HS-5 (cell line): ENCODE data around the gene ADAM12.

Experiments used
- DNase-seq: peaks from one replicate; pipeline ENCODE4 v3.0.0-alpha.2; 2012; ENCODE audit warnings: low read depth

The ADAM12 gene

DNA sequence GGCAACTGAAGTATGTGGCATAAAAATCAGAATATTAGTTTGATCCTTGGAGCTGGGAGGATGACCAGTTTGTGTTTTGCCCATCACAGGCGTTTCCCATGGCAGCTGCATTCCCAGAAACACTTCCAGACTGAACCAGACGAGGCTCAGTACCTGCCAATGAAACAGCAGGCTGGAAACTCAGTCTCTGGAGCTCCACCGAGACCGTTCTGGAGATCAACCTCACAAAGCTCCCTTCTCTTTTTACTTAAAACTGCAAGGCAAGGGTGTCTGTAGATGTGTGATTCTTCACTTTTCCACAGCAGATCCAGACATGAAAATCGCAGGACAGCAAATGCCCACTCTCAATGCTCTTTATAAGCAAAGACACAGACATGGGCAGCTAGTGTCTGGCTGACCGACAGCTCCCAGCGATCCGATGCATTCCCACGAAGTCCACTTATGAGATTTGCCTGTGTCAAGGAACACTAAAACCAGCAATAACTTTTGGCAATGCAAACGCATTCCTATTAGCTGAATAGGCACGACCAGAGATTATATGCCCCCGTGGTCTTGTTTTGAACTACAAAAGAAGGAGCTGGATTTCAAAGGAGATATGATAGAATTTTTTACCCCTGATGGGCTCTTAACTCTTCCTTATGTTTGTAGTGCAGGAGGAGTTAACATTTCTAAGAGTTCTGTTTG is 72.6 kb downstream of the ADAM12 start:
- DNase-seq: no peak

DNA sequence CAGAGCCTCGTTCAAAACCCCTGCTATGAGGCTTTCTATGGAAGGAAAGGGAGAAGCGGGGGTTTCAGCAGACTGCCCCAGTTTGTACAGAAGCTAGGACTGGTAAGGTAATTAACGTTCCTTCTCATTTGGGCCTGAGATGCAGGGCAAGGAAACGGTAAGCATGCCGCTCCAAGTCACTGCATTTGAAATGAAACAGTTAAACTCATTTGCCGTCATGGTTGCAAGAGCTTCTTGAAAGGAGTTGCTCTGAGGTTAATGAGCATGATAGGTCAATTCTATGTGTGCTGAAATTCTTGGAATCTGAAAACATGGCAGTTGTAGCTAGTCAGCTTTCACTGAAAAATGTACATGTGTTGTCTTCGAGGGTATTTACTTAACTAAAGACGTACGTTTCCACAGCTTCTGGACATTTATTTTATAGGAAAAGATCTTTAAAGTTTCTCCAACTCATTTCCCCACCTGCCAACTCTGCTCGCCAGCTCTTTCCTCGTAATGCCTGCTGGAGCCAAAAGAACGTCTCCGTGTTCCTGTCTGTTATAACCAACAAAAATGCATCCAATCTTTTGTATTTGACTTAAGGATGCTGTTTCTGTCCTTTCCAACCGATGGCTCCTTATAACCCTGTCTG is 73.3 kb downstream of the ADAM12 start:
- DNase-seq: no peak

DNA sequence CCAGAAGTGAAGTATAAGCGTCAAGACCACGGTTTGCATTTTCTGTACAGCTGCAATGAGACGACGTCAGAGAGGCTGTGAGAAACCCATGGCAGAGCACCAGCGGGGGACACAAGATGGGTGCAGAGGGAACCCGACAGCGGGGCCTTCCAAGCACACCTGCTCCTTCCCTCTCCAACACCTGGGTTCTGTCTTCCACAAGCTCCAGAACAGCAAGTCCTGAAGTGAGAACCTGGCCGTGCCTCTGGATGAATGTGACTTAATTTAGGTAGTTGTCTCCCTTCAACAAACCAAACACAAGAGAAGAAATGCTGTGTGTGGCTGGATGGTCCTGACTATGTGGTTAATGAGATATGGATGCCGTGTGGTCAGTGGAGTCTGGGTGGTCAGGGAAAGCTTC is 76.1 kb downstream of the ADAM12 start:
- no peak for DNase-seq

DNA sequence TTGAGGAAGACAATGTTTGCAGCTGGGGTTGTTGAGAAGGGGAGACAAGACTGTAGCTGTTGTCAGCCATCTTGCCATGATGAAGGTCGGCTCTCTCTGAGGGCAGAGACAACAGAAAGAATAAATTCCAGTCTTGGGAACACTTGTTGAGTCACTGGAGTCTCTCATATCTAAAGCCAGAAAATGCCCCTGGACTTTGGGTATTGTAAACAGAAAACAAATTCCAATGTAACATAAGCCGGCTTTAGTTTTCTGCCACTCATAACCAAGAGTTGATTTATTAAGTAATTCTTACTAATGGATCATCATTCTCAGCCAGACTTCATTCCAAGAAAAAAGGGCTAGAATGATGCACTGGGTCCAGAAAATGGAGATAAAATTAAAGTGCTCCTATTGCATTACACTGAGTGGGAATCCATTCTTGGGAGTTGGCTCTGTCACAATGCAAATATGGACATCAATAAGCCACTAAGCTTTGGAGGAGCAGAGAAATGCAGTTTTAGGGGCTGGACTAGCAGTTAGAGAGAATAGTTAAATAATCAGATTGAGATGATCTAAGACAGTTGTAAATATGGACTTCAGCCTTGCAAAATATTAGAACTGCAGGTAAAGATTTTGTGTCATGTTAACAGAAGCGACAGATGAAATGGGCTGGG is 78.9 kb downstream of the ADAM12 start:
- DNase-seq: no peak

DNA sequence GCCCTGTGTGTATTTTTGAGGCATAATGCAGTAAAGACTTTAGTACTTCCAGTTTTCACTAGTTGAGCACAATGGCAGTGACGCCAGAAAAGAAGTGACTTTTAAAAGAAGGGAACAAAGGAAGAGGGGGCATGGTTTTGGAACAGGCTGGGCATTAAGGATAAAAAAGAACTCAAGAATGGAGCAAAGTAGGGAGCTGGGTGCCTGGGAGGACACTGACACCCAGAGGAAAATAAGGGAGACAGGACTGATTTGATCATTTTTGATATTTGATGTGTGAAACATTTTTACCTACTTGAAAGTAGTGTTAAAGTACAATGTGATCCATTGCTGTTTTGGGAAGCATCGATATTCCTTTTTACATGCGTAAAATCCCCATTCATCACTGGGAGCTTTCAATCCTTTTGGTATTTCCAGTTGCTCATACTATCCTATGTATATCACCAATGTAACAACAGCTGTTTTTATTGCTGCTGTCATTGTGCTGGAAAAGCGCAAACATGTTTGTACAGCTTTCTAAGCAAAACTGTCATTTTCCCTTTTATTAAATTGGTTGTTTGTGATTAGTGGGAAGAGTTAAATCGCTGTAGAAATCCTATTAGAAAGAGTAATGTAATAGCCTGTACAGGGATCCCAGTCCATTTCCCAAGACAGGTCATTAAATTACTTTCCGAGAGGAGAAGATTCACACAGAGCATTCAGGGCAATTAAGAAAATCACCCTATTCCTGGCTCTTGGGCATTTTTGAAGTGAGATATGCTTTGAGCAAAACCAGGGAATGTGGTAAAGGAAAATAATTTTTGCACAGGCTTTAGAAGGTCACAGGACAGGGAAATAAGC is 85.2 kb downstream of the ADAM12 start:
- no peak for DNase-seq

DNA sequence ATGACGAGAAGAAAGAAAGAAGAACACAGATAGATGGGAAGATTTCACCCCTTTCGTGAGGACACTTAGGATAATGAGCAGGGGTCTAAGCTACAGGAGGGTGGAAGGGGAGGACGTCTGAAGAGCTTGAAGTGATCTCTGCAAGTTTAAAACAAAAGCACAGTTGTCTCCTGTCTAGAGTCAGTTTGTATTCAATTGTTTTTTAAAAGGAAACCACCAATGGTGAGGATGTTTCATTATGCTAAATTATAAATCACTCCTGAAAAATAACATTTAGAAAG is 85.9 kb downstream of the ADAM12 start:
- no peak for DNase-seq

DNA sequence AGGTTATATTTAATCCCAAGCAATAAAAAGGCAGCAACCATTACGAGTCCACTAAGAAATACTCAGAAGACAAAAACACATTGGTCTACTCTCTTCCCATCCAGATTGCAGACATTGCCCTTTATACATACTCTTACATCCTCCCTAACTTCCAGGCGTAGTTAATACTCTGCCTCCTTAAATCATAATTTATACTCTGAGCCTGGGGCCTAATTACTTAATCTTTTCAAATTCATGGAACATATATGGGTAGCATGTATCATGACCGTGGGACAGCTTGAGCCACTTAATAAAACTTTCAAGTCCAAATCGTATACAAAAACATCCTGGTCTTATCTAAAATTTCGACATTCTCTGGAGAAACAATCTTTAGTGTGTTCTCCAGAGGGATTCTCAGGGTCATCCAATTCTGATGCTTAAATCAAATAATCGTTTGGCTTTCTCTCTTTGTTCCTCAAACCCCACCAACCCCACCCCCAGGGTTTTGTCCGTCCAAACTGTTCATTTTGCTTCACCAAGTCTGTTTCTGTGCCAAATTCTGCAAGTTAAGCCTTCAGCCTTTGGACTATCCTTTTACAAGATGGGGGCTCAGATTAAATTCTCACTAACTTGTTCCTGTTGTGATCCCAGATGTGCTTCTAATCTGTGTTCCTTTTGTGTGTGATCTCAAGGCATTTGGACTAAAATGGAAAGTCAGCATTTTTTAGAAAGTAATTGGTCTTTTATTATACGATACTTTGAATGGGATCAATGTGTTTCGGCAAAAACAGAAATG is 86.4 kb downstream of the ADAM12 start:
- DNase-seq: no peak

DNA sequence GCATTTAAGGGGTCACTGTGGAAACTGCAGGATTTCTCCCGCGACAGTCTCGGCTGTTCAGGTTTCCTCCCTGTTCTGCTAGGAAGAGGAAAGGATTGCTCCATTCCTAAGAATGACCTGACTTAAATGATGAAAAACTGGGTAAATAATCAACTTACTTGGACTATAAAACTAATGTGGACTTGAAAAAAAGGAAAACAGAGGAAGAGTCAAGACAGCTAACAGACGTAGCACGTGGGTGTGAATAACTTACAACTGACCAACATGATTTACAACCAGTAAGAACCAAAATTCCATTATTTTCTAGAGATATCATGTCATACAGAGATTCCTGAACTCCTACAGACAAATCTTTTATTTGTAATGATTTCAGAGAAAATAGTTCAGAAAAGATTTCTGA is 93.8 kb downstream of the ADAM12 start:
- no peak for DNase-seq

DNA sequence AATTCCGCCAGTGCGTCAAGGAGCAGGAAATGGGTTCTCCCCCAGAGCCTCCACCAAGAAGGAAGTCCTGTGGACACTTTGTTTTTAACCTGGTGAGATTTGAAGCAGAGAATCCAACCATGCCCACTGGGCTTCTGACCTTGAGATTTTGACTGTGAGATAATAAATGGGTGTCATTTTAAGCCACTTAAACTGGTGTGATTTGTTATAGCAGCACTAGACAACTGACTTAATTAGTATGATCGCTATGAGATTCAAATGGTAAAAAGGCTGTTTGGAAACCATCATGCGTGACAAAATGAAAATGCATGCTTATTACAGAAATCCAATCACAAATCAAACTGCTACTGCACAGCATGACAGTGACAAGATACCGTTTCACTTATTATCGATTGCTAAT is 98.0 kb downstream of the ADAM12 start:
- no peak for DNase-seq

DNA sequence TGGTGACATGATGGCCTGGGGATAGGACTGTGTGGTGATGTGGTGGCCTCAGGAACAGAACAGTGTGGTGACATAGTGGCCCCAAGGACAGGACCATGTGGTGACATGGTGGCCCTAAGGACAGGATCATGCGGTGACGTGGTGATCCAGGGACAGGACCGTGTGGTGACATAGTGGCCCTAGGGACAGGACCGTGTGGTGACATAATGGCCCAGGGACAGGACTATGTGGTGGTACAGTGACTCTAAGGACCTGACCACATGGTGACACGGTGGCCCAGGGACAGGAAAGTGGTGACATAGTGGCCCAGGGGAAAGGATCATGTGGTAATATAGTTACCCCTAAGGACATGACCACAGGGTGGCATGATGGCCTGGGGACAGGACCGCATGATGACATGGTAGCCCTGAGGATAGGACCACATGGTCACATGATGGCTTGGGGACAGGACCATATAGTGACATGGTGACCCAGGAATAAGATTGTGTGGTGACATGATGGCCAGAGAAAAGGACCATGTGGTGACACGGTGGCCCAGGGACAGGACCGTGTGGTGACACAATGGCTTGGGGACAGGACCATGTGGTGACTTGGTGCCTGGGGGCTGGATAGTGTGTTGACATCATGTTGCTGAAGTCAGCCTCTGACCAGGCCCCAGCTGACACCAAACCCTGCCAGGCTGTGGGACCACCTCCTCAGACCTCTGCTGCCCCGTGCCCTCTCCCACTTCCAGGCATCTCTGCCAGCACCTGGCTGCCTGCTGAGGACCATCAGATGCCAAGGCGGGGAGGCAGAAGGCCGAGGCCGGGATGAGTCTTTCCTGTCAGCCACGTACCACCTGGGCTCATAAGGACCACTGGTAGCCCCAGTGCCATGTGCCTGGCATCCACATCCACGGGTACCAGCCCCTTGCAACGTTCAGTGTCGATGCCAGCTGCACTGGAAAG is 99.5 kb downstream of the ADAM12 start:
- DNase-seq: no peak

DNA sequence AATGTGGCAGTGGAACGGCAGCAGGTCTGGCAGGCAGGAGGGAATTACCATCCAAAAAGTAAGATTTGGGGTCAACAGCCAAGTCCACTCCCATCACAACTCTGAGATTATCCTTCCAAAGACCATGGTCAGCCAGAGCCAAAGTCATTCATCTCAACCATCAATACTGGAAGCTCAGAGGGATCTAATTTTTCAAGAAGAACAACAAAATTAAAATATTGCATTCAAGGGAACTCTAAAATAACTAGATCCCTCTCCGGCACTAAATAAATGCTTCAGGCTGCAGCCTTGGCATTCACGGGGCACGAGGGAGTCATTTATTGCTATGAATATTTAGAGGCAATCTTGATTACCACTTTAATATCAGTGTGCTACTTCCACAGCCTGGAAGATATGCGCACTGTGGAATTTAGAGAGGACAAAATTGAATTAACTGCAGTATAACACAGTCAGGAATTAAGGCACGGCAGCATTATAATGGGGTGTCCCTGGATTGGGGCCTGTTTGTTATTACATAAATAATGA is 102.0 kb downstream of the ADAM12 start:
- no peak for DNase-seq

DNA sequence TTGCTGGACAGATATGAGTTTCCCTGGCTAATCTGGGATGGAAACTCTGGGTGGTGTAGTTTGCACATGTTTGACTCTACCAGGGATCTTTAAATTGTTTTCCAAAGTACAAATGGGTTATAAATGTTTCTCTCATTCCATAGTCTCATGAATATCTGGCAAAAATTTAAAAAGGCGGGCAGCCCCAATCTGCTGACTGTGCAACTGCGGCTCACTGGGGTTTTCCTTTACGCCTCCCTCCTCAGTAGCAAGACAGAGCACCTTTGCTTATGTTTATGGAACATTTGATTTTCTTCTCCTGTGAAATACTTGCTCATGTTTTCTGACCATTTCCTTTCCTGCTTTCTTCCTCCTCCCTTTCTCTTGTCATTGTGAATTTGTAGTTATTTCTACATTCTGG is 105.0 kb downstream of the ADAM12 start:
- DNase-seq: no peak

DNA sequence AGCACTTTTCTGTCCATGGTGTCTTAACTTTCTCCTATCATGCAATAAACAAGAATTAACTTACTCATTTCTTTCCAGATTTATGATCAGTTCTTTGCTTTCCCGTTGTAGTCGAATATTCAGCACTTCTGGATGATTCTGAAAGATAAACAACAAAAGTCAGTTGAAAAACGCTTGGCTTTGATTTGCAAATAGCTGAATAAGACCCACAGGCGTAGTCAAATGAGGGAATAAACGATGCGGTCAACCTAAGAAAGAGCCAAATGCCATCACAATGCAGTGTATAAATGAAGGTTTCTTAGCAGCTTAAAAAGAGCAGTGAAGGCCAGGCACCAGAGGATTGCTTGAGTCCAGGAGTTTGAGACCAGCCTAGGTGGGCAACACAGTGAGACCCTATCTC is 109.4 kb downstream of the ADAM12 start:
- DNase-seq: no peak

DNA sequence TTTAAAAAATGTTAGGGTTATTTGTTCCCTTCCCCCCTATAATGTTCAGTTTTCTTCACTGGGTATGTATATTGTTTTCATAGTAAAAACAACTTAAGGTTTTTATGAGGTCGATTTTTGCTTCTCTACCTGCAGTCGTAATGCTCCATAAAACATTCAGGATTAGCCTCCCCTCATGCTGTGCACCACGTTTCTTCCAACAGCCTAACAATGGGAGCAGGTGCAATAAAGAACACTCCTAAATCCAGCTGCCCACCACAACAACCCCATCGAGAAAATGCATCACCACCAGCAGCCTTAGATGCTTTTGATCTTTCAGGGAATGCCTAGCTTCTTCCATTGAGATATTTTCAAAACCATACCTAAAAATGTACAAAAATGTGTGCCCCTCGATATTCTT is 111.1 kb downstream of the ADAM12 start:
- no peak for DNase-seq

DNA sequence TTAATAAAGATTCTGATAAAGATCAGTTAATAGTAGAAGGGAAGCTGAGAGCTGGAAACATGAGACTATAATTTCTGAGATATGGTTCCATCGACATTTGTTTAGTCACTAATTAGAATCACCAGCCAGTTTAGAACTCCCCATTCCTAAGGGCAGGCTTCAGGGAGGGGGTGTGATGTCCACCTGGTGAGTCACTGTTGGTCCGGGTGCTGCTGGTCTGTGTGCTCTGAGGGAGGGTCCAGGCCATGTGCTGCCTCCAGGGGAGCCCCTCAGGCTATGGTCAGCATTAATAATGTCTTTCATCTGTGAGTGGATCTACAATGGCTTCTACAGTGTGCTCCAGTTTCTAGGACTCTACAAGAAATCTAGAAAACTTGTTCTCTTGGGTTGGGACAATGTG is 115.8 kb downstream of the ADAM12 start:
- DNase-seq: no peak

DNA sequence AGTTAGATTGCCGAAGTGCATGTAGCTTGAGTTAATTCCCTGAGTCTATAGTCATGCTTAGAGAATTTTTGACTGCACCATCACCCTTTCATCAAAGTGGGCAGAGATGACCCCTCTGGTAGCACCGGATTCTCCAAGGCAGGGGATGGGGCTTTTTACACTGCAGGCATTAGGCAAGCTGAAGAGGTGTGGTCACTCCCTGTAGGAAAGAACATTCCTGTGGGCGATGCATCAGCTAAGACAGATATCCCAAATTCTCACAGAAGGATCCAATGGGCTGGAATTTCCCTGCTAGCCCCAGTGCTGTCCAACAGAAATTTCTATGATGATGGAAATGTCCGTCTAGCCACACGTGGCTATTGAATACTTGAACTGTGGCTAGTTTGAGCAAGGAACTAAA is 118.2 kb downstream of the ADAM12 start:
- peak; percentile 57 for DNase-seq

DNA sequence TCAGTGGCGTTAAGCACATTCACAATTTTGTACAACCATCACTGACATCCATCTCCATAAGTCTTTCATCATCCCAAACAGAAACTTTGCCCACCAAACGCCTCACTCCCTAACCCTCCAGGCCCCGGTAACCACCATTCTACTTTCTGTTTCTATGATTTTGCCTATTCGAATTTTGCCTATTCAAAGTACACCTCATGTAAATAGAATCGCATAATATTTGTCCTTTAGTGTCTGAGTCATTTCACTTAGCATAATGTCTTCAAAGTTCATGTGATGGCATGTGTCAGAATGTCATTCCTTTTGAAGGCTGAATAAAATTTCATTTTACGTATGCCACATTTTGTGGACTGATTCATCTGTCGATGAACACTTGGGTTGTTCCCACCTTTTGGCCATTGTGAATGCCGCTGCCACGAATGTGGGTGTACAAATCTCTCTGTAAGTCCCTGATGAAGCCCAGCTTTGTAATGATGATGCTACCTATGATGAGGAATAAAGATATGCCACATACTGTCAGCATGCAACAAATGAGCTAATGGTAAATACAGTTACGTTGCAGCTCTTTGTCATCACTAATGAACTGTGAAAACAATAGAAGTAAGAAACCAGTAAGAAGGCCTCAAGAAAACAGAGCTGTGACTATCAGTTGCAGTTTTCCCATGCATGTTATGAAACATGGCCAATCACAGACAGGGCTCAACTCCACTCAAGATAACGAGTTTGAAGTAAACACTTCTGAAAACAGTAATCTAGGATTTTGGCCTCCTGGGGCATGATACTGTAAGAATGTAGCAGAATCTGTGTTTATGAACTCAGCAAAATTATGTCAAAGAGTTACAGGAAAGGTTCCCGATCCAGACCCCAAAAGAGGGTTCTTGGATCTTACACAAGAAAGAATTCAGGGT is 120.0 kb downstream of the ADAM12 start:
- no peak for DNase-seq

DNA sequence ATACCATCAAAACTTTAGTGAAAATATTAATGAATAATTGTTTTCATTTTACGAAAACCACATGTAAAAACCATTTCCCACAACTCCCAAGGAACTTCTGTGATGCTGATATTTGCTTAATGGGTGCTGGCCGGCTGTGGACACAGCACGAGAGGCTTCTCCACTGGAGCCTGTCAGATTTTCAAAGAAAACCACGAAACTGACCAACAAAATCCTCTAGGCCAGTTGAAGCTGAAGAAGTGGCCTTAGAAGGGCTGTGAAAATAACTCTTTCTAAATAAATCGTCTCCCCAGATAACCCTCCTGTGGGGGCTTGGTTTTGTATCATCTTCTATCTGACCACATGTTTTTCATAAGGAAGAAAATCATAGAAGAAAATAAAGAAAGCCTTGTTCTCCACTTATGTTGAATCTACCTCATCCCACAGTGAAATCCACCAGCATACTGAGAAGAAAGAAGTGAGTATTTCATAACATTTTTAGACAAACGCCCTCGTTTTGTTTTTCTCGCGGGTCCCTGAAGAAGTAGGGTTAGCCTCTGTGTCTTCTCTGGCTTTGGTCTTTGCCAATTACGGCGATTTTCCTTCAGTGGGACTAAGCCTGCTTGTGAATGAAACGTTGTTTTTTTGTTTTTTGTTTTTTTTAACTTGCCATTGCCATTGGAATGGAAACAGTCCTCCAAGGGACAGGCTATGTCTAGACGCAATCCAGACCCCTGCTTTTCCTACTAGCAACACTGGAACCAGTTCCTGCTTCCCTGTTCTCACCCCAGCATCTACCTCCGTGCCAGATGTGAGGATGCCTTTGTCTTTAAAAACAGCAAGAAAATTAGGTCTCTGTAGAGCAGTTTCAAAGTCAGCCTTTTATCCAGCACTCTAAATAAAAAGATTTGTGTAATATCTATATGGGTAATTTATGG is 123.9 kb downstream of the ADAM12 start:
- DNase-seq: no peak
